Hair follicle dermal papilla cell (primary cell): Measurements from ENCODE around the gene GALR2. TPM values are rescaled to one million over a fixed set of nuclear protein-coding genes. Genes with fewer than 3 reads are reported as not detected.

Experiments used
- small RNA-seq: library from RNA; depleted of rRNA; stranded (forward); fragments of <200 nt; gene quantifications from one replicate; pipeline ENCODE3, GENCODE V24; 2012
- total RNA-seq: library from RNA; depleted of rRNA; stranded (reverse); fragments of >200 nt; gene quantifications from 2 replicates; pipeline ENCODE4 v1.2.3, GENCODE V29; 2012

The GALR2 gene, protein sequence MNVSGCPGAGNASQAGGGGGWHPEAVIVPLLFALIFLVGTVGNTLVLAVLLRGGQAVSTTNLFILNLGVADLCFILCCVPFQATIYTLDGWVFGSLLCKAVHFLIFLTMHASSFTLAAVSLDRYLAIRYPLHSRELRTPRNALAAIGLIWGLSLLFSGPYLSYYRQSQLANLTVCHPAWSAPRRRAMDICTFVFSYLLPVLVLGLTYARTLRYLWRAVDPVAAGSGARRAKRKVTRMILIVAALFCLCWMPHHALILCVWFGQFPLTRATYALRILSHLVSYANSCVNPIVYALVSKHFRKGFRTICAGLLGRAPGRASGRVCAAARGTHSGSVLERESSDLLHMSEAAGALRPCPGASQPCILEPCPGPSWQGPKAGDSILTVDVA
- total RNA-seq, result not detected in 2 replicates

DNA sequence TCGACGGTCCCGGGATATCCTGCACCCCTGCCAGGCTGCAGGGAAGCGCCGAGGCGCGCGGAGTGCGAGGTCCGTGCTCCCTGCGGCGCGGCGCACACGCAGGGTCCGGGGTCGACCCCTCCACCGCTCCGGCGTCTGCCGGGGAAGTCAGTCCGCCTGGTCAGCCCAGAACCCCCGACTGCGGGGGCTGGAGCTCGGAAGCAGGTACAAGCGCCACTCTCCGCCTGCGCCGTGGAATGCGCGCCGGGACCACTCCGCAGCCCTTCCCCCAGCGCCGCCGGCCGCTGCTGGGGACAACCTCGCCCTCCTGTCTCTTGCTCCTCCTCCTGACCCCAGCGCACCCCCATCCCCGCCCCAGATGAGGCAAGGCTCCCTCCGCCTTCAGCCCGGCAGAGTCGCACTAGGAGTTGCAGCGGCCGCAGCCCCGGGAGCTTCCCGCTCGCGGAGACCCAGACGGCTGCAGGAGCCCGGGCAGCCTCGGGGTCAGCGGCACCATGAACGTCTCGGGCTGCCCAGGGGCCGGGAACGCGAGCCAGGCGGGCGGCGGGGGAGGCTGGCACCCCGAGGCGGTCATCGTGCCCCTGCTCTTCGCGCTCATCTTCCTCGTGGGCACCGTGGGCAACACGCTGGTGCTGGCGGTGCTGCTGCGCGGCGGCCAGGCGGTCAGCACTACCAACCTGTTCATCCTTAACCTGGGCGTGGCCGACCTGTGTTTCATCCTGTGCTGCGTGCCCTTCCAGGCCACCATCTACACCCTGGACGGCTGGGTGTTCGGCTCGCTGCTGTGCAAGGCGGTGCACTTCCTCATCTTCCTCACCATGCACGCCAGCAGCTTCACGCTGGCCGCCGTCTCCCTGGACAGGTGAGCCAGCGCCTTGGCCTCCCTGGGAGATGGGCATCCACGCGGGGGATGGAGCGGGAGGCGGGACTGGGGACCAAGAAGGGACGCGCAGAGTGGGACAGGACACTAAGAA is at the start of gene GALR2:
Gene GALR2, plus strand, starts transcription at position 392 of the 974 bp plus-strand sequence. Its CDS starts 103 bp downstream, at position 495.

DNA sequence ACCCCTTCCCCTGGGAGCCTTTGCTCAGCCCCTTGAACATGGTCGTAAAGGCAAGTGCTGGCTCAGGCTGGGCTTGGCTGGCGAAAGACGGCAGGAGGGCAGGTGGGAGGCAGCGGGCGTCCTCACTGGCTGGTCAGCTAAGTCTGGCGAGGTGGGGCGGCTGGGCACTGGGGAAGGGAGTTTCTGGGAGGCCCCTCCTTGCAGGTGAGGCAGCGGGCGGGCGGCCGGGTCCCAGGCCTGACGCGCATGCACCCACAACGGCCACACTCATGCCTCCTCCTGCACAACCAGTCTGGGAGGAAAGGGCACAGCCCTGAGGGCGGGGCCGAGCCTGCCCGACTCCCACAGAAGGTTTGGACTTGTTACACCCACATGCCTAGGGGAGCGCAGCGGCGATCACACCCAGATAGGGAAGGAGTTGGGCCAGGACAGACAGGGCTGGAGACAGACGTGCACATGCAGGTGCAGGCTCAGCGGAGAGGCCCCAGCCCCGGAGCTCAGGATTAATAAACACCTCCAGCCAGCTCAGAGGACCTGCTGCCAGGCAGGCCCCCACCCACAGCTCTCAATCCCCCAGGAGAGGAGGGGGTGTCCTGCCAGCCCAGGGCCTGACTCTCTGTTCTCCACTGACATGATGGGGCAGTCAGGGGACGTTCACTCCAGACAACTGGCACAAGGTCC is 47.3 kb upstream of the GALR2 start, which contains the start of gene EVPL:
Gene EVPL, minus strand, starts transcription at position 148 of the 681 bp plus-strand sequence. Its CDS starts 108 bp downstream, at position 40.

DNA sequence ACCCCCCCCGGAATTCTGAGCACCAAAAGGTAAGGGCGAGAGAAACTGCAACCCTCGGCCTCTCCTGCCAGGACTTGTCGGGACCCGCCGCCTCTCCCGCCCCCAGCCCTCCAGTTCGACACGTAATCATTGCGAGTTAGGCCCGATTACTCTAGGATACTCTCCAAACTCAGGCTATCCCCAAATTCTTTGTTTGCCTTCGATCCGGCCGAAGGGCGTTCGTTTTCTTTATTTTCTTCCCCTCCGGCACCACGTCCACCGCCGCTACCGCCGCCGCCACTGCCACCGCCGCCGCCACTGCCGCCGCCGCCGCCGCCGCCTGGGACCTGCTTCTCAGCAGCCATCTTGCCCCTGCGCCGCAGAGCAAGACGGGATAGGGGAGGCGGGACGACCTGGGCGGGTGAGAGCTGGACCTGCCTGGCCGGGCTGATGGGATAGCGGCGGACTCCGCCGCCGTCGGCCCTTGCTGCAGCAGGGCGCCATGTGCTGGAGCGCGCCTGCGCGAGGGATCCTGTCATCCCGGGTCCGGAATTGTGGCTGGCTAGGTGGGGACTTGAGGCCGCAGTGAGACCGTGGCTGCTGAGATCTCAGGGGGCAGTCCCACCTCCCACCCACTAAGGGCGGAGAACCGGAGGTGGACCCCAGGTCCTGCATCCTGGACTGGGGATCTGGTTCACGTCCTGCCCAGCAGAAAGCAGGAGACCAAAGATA is 2.3 kb upstream of the GALR2 start, which contains the start of gene SRP68:
Gene SRP68, minus strand, starts transcription at position 370 of the 711 bp plus-strand sequence. Its CDS starts 26 bp downstream, at position 344.

DNA sequence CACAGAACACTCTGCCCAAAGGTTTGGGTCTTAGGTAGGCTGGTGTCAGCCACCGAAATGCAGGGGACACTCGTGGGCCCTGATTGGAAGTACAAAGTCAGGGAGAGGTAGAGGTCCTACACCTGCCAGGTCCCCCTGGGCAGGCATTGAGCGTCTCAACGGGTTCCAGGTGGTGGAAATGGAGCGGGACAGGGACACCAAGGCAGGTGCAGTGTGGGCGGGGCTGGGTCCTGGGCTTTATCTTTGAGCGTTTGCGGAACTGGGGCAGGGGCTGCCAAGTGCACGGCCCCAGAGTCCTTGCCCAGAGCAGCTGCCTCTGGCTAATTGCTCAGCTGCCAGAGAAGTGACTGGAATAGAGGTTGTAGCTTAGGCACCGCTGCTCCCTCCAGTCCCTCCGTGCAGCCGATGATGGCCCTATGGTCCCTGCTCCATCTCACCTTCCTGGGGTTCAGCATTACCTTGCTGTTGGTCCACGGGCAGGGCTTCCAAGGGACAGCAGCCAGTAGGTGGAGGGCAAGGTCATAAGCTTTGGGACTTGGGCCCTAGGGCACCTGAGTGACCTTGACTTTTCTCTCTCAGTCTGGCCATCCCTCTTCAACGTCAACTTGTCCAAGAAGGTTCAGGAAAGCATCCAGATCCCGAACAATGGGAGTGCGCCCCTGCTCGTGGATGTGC is 4.4 kb downstream of the GALR2 start, which contains the start of gene ZACN:
Gene ZACN, plus strand, starts transcription at position 323 of the 675 bp plus-strand sequence. Its CDS starts 83 bp downstream, at position 406.

DNA sequence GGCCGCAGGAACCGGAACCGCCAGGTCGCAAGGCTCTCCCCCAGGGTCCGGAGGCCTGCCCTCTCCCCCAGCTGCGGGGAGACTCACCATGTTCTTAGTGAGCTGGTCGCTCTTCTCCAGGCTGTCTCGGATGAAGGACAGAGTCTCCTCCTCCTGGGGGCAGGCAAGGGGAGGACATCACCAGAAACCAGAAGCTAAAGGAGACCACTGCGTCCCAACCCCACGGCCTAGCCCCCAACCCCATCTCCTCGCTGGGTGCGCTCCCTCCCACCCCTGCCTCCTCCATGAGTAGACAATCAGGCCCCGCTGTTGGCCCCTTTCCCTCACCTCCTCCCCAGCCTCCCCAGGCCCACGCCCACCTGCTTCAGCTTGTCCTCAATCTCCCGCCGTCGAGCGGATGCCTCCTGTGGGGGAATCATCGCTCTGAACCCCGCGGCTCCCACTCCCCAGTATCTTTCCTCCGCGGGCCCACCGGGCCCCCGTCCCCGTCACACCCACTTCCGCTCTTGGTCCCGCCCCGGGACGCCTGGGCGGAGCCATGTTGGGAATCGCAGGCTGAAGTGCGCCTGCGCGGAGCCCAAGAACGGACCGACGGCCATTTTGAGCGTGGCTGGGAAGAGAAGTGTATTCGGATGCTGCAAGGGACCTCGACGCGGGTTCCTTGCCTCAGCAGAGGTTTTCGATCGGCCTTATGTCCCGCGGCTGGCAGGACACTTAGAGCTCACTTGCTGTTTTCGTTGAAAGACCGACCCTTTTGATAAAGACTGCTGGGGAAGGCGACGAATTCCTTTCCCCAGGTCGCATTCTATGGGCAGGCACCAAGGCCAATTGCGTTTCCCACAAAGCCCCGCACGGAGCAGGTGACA is 28.9 kb downstream of the GALR2 start, which contains the start of gene EXOC7:
Gene EXOC7, minus strand, starts transcription at position 514 of the 866 bp plus-strand sequence. Its CDS starts 95 bp downstream, at position 419.

Small RNA genes within 50 kb of the gene (small RNA-seq; reads per million reads assigned to genes)
- not detected for gene MIR6868

Other genes with a start within 250 kb of the GALR2 start
- gene UNC13D, start 230.4 kb upstream of the GALR2 start, total RNA-seq, result 0.97 and 1.2 TPM in 2 replicates
- gene WBP2, start 219.4 kb upstream of the GALR2 start, total RNA-seq, result 26.8 and 28.2 TPM in 2 replicates
- gene TRIM47, start 196.2 kb upstream of the GALR2 start, total RNA-seq, result 35.9 and 40.7 TPM in 2 replicates
- gene TRIM65, start 177.8 kb upstream of the GALR2 start, total RNA-seq, result 33.2 and 39.1 TPM in 2 replicates
- gene MRPL38, start 169.9 kb upstream of the GALR2 start, total RNA-seq, result 28.7 and 30.1 TPM in 2 replicates
- gene FBF1, start 133.7 kb upstream of the GALR2 start, total RNA-seq, result 7.8 and 10.7 TPM in 2 replicates
- gene ACOX1, start 95.6 kb upstream of the GALR2 start, total RNA-seq, result 67.9 and 72.0 TPM in 2 replicates
- 22.9 and 27.3 TPM in 2 replicates for gene TEN1, start 95.5 kb upstream of the GALR2 start, total RNA-seq
- gene CDK3, start 73.9 kb upstream of the GALR2 start, total RNA-seq, result 0.97 and 1.7 TPM in 2 replicates
- under 0.01 TPM in 1 of 2 replicates, not detected in the other for gene EVPL, start 47.5 kb upstream of the GALR2 start, total RNA-seq
- 29.2 and 31.0 TPM in 2 replicates for gene SRP68, start 2.3 kb upstream of the GALR2 start, total RNA-seq
- not detected in 2 replicates for gene ZACN, start 4.4 kb downstream of the GALR2 start, total RNA-seq
- 127 and 129 TPM in 2 replicates for gene EXOC7, start 29.0 kb downstream of the GALR2 start, total RNA-seq
- gene FOXJ1, start 66.5 kb downstream of the GALR2 start, total RNA-seq, result not detected in 2 replicates
- gene RNF157, start 165.7 kb downstream of the GALR2 start, total RNA-seq, result 6.4 and 8.0 TPM in 2 replicates
- 3.4 and 4.7 TPM in 2 replicates for gene UBALD2, start 190.6 kb downstream of the GALR2 start, total RNA-seq
- gene QRICH2, start 233.5 kb downstream of the GALR2 start, total RNA-seq, result 1.8 and 3.9 TPM in 2 replicates